Erythroblast (primary cell): Measurements from ENCODE around the gene NUP58.

Experiments used
- DNase-seq, 2 experiments: peaks; one replicate each; lab custom pipeline; 2025; lab: John Stamatoyannopoulos, UW
- GATA1 ChIP-seq: IDR thresholded peaks from 2 replicates; pipeline ENCODE4 v1.6.1; 2011; ENCODE audit warnings: low read depth, mild to moderate bottlenecking, control low read depth, low read length, moderate library complexity
- POLR2A ChIP-seq: IDR thresholded peaks from 2 replicates; pipeline ENCODE4 v1.6.1; 2011; ENCODE audit warnings: mild to moderate bottlenecking, low read length

NUP58 gene

GRCh38 chr13:25375727-25376358 lies 74.4 kb downstream of the NUP58 start:
- peak; percentile 77 to 86 for DNase-seq
- TF ChIP-seq POLR2A (no peak), GATA1 (no peak)

GRCh38 chr13:25377244-25377962 lies 76.0 kb downstream of the NUP58 start:
- no peak for TF ChIP-seq POLR2A
- no peak for TF ChIP-seq GATA1
- DNase-seq, result peak in 1 of 2 experiments; percentile 27

GRCh38 chr13:25378528-25378927 lies 77.1 kb downstream of the NUP58 start:
- DNase-seq, result peak; percentile 36 to 37
- TF ChIP-seq POLR2A (no peak), GATA1 (no peak)

GRCh38 chr13:25379011-25379410 lies 77.6 kb downstream of the NUP58 start:
- peak; percentile 54 to 65 for DNase-seq
- TF ChIP-seq GATA1, result no peak

GRCh38 chr13:25380082-25380481 lies 78.7 kb downstream of the NUP58 start:
- peak; percentile 87 to 88 for DNase-seq

GRCh38 chr13:25380741-25381324 lies 79.4 kb downstream of the NUP58 start:
- DNase-seq, result peak; percentile 72 to 84
- no peak for TF ChIP-seq POLR2A
- no peak for TF ChIP-seq GATA1

More at GRCh38 chr13:25380082-25380481, 78.7 kb downstream of the NUP58 start:
- TF ChIP-seq POLR2A (no peak), GATA1 (no peak)

GRCh38 chr13:25384758-25385410 lies 83.5 kb downstream of the NUP58 start:
- peak; percentile 26 to 34 for DNase-seq
- no peak for TF ChIP-seq GATA1
- no peak for TF ChIP-seq POLR2A

GRCh38 chr13:25391932-25392331 lies 90.5 kb downstream of the NUP58 start:
- TF ChIP-seq POLR2A (peak; percentile 20), GATA1 (no peak)

More at GRCh38 chr13:25391932-25392331, 90.5 kb downstream of the NUP58 start:
- peak; percentile 92 to 93 for DNase-seq
